Endodermal cell (in vitro differentiated cells): ENCODE data around the gene SNX9. TPM values are rescaled to one million over a fixed set of nuclear protein-coding genes. Genes with fewer than 3 reads are reported as not detected.

ENCODE experiments used
- DNase-seq: peaks from one replicate; pipeline ENCODE4 v3.0.0-alpha.2; 2017
- H3K27ac ChIP-seq: 2 replicates; pipeline ENCODE4 v1.5.1; 2013; ENCODE audit warnings: mild to moderate bottlenecking, low read depth, low read length, moderate library complexity
- H3K27me3 ChIP-seq: 2 replicates; pipeline ENCODE4 v1.6.1; 2013; ENCODE audit warnings: mild to moderate bottlenecking, low read length, moderate library complexity; ENCODE audit not compliant: insufficient read depth, control insufficient read depth, poor library complexity, severe bottlenecking
- H3K36me3 ChIP-seq: 2 replicates; pipeline ENCODE4 v1.7.0; 2013; ENCODE audit warnings: mild to moderate bottlenecking, low read length, moderate library complexity; ENCODE audit not compliant: control insufficient read depth, insufficient read depth
- H3K4me1 ChIP-seq: one replicate; pipeline ENCODE4 v1.7.0; 2013; ENCODE audit warnings: low read length; ENCODE audit not compliant: control insufficient read depth, insufficient read depth
- H3K4me3 ChIP-seq: 2 replicates; pipeline ENCODE4 v1.5.1; 2013; ENCODE audit warnings: mild to moderate bottlenecking, low read length, moderate library complexity
- H3K9ac ChIP-seq: 2 replicates; pipeline ENCODE4 v1.6.1; 2013; ENCODE audit warnings: mild to moderate bottlenecking, low read length, moderate library complexity; ENCODE audit not compliant: poor library complexity, severe bottlenecking; ENCODE audit errors: extremely low read depth
- H3K9me3 ChIP-seq: 2 replicates; pipeline ENCODE4 v1.6.1; 2013; ENCODE audit warnings: mild to moderate bottlenecking, low read length, moderate library complexity; ENCODE audit not compliant: control insufficient read depth
- H3K27ac Mint-ChIP-seq: 2 replicates; pipeline ENCODE4 v1.8.0; 2020; ENCODE audit warnings: mixed read lengths
- H3K27me3 Mint-ChIP-seq: 2 replicates; pipeline ENCODE4 v1.8.0; 2021; ENCODE audit warnings: mild to moderate bottlenecking, mixed read lengths; ENCODE audit not compliant: insufficient read depth
- H3K36me3 Mint-ChIP-seq: 2 replicates; pipeline ENCODE4 v1.8.0; 2020; ENCODE audit warnings: low read depth, mixed read lengths
- H3K4me1 Mint-ChIP-seq: 2 replicates; pipeline ENCODE4 v1.8.0; 2020; ENCODE audit warnings: mixed read lengths
- H3K4me3 Mint-ChIP-seq: 2 replicates; pipeline ENCODE4 v1.8.0; 2020; ENCODE audit warnings: mild to moderate bottlenecking, moderate library complexity, mixed read lengths
- H3K9me3 Mint-ChIP-seq: 2 replicates; pipeline ENCODE4 v1.8.0; 2020; ENCODE audit warnings: mild to moderate bottlenecking, mixed read lengths
- CTCF ChIP-seq: fragments of 200-600 bp; sonication (generic); conservative IDR thresholded peaks from 2 replicates; pipeline ENCODE4 v1.5.0; 2021; ENCODE audit warnings: antibody characterized with exemption, mild to moderate bottlenecking
- WGBS, 2 experiments: methylation state at CpG; one replicate each; pipeline versions ENCODE4 v1.1.5 to v1.1.7; 2013; ENCODE audit warnings: missing lambda C conversion rate in 2 of 2, mixed read lengths in 1 of 2; ENCODE audit not compliant: insufficient coverage in 1 of 2, insufficient read length in 1 of 2; 5-methylcytosine and 5-hydroxymethylcytosine counted together
- total RNA-seq, 2 donors: library from RNA; stranded (reverse); fragmentation: NEBNext Ultra II Directional in 1 of 2; extraction: Animal tissue kit (Norgen Biotek cat#: 25700) in 1 of 2; gene quantifications; 2 replicates in 1 of 2; 3 replicates in 1 of 2; pipeline ENCODE4 v1.2.1, GENCODE V29; 2021

Gene SNX9
- total RNA-seq, 2 donors from 2014 or later: 30.6 to 33.0 TPM

GRCh38 chr6:157800420-157801237 is 22.4 kb upstream of the SNX9 start:
- Mint-ChIP-seq H3K36me3 (no peaks in the 10 kb centered on the region), H3K9me3 (no peaks in the 10 kb centered on the region), H3K4me3 (no peak overlapping the region), H3K27ac (no peak overlapping the region), H3K4me1 (no peaks in the 10 kb centered on the region), H3K27me3 (no peaks in the 10 kb centered on the region)
- Histone ChIP-seq H3K4me1 (no peaks in the 10 kb centered on the region), H3K27ac (no peak overlapping the region), H3K9ac (no peak overlapping the region), H3K27me3 (no peaks in the 10 kb centered on the region), H3K4me3 (no peak overlapping the region), H3K36me3 (no peaks in the 10 kb centered on the region), H3K9me3 (no peaks in the 10 kb centered on the region)
- WGBS, 2 experiments: 86 to 89% methylated on average over 4 to 5 of the region's 6 CpGs
- no peak for DNase-seq
- no peak for TF ChIP-seq CTCF

GRCh38 chr6:157804448-157805327 is 18.4 kb upstream of the SNX9 start:
- Mint-ChIP-seq H3K36me3 (no peaks in the 10 kb centered on the region), H3K4me1 (no peaks in the 10 kb centered on the region), H3K4me3 (no peak overlapping the region), H3K9me3 (peaks cover 7% of the 10 kb centered on the region), H3K27me3 (no peaks in the 10 kb centered on the region), H3K27ac (no peak overlapping the region)
- Histone ChIP-seq H3K9ac (no peak overlapping the region), H3K27ac (no peak overlapping the region), H3K27me3 (no peaks in the 10 kb centered on the region), H3K9me3 (peaks cover 4% of the 10 kb centered on the region), H3K4me1 (no peaks in the 10 kb centered on the region), H3K4me3 (no peak overlapping the region), H3K36me3 (no peaks in the 10 kb centered on the region)
- 95 to 100% methylated on average over 4 to 11 of the region's 11 CpGs for WGBS, 2 experiments
- no peak for TF ChIP-seq CTCF
- no peak for DNase-seq

- Histone ChIP-seq H3K9me3 (peaks cover 4% of the 10 kb centered on the region), H3K27me3 (no peaks in the 10 kb centered on the region), H3K4me3 (no peak overlapping the region), H3K36me3 (no peaks in the 10 kb centered on the region), H3K4me1 (no peaks in the 10 kb centered on the region), H3K27ac (no peak overlapping the region), H3K9ac (no peak overlapping the region)
- Mint-ChIP-seq H3K4me1 (no peaks in the 10 kb centered on the region), H3K4me3 (no peak overlapping the region), H3K36me3 (no peaks in the 10 kb centered on the region), H3K27me3 (no peaks in the 10 kb centered on the region), H3K27ac (no peak overlapping the region), H3K9me3 (peaks cover 9% of the 10 kb centered on the region)
- 60 to 88% methylated on average over 1 to 3 of the region's 3 CpGs for WGBS, 2 experiments
- DNase-seq: no peak
- no peak for TF ChIP-seq CTCF
These were observed 16.8 kb upstream of the SNX9 start for GRCh38 chr6:157806131-157806855.
